ENCODE measurements around the gene ZSWIM8. TPM values are rescaled to one million over a fixed set of nuclear protein-coding genes. Genes with fewer than 3 reads are reported as not detected.
A peak's percentile ranks its signal among the peaks of the same experiment; 100 is the strongest.
"Not testable (repeated sequence)": the region's sequence is repeated elsewhere in the genome, so short reads cannot be mapped to it uniquely, and the experiment has no call there.

Gene ZSWIM8
- total RNA-seq, 6 experiments from 2014 or later: 52.2 to 107 (median 77.5) TPM

DNA sequence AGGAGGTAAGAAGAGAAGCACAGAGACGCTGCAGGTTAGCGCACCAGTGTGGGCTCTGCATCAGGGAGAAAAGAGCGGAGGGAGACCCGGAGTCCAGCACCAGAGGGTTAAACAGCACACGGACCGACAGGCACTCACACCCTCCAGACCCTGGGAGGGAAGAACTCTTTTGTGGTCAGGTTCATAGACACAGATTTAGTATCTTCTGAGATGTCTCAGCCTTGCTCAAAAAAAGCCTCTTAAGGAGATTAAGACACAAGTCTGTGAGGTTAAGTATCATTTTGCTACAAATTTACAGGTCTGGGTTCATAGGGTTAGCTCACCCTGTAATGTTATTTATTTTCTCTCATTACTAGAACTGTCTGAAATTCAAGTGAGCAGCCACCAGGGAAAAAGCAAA, 42.8 kb downstream of the ZSWIM8 start:
- Histone ChIP-seq H3K36me3 (peaks cover 0 to 5% (median 0%) of the 10 kb centered on the region in 4 donors), H3K27me3 (no peaks in the 10 kb centered on the region), H3K4me1 (no peaks in the 10 kb centered on the region), H3K27ac (no peak overlapping the region), H3K4me3 (no peak overlapping the region), H3K9me3 (no peaks in the 10 kb centered on the region)
- intact Hi-C loops (cut with DNase I): no loop called here
- no peak for TF ChIP-seq POLR2A (IDR thresholded peaks at IDR 0.05)
- TF ChIP-seq, protein P1, sequence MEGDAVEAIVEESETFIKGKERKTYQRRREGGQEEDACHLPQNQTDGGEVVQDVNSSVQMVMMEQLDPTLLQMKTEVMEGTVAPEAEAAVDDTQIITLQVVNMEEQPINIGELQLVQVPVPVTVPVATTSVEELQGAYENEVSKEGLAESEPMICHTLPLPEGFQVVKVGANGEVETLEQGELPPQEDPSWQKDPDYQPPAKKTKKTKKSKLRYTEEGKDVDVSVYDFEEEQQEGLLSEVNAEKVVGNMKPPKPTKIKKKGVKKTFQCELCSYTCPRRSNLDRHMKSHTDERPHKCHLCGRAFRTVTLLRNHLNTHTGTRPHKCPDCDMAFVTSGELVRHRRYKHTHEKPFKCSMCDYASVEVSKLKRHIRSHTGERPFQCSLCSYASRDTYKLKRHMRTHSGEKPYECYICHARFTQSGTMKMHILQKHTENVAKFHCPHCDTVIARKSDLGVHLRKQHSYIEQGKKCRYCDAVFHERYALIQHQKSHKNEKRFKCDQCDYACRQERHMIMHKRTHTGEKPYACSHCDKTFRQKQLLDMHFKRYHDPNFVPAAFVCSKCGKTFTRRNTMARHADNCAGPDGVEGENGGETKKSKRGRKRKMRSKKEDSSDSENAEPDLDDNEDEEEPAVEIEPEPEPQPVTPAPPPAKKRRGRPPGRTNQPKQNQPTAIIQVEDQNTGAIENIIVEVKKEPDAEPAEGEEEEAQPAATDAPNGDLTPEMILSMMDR (IDR thresholded peaks at IDR 0.05): no peak
- DNase-seq: no peak
- 90% methylated on average over 2 of the region's 6 CpGs for WGBS (ENCODE audit: insufficient coverage, low coverage, low lambda C conversion rate, missing lambda C conversion rate)
- ATAC-seq: no peak

DNA sequence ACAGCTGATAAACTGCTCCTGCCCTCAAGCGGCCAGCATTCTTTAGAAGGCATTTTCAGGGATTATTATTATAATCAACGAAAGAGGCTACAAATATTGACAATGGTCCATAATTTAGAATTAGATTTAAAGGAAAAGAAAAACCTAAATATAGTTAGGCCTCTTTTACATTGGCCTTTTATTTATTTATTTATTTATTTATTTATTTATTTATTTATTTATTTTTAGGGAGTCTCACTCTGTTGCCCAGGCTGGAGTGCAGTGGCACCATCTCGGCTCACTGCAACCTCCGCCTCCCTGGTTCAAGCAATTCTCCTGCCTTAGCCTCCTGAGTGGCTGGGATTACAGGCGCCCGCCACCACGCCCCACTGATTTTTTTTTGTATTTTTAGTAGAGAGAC, 43.7 kb downstream of the ZSWIM8 start:
- intact Hi-C loops (cut with DNase I); H3K36me3 ChIP-seq; H3K27ac ChIP-seq; DNase-seq; H3K4me3 ChIP-seq; H3K4me1 ChIP-seq; H3K9me3 ChIP-seq; H3K27me3 ChIP-seq; ATAC-seq: not testable (repeated sequence)
- whole genome bisulfite sequencing (ENCODE audit: insufficient coverage, low coverage, low lambda C conversion rate, missing lambda C conversion rate): 83% methylated on average over 7 of the region's 7 CpGs

GRCh38 chr10:73836427-73836980, 51.1 kb downstream of the ZSWIM8 start:
- no peaks in the 10 kb centered on the region for H3K27me3 ChIP-seq
- DNase-seq (no peak), ATAC-seq (peak; percentile 10 to 71 (median 46))
- TF ChIP-seq, protein P1 (IDR thresholded peaks at IDR 0.05): no peak
- TF ChIP-seq POLR2A (IDR thresholded peaks at IDR 0.05): no peak
- H3K36me3 ChIP-seq: peaks cover 0 to 3% (median 0%) of the 10 kb centered on the region in 4 donors
- H3K9me3 ChIP-seq: no peaks in the 10 kb centered on the region
- no peak overlapping the region for H3K27ac ChIP-seq
- intact Hi-C loops (cut with DNase I): no loop called here
- WGBS (ENCODE audit: insufficient coverage, low coverage, low lambda C conversion rate, missing lambda C conversion rate): 79% methylated on average over 7 of the region's 11 CpGs
- no peak overlapping the region for H3K4me3 ChIP-seq
- peaks cover 0 to 35% (median 10%) of the 10 kb centered on the region in 4 donors for H3K4me1 ChIP-seq

- H3K27me3 ChIP-seq: no peaks in the 10 kb centered on the region
- DNase-seq (no peak), ATAC-seq (no peak)
- H3K36me3 ChIP-seq: peaks cover 0 to 3% (median under 1%) of the 10 kb centered on the region in 4 donors
- H3K27ac ChIP-seq: no peak overlapping the region
- H3K4me3 ChIP-seq: no peak overlapping the region
- peaks cover 0 to 35% (median 10%) of the 10 kb centered on the region in 4 donors for H3K4me1 ChIP-seq
- H3K9me3 ChIP-seq: no peaks in the 10 kb centered on the region
- TF ChIP-seq, protein P1 (IDR thresholded peaks at IDR 0.05): no peak
- no peak for TF ChIP-seq POLR2A (IDR thresholded peaks at IDR 0.05)
- intact Hi-C loops (cut with DNase I): no loop called here
- WGBS (ENCODE audit: insufficient coverage, low coverage, low lambda C conversion rate, missing lambda C conversion rate): 52% methylated on average over 2 of the region's 3 CpGs
Observed at GRCh38 chr10:73837072-73837471, 51.7 kb downstream of the ZSWIM8 start.

- intact Hi-C loops (cut with DNase I): no loop called here
- Histone ChIP-seq H3K9me3 (no peaks in the 10 kb centered on the region), H3K4me1 (peaks cover 0 to 43% (median 14%) of the 10 kb centered on the region in 4 donors), H3K4me3 (no peak overlapping the region), H3K27ac (no peak overlapping the region), H3K36me3 (peaks cover 0 to 3% (median 2%) of the 10 kb centered on the region in 4 donors), H3K27me3 (no peaks in the 10 kb centered on the region)
- ATAC-seq: peak in 2 of 4 donors; percentile 9 to 31
- 52% methylated on average over 2 of the region's 3 CpGs for WGBS (ENCODE audit: insufficient coverage, low coverage, low lambda C conversion rate, missing lambda C conversion rate)
- TF ChIP-seq, protein P1 (IDR thresholded peaks at IDR 0.05): no peak
- no peak for TF ChIP-seq POLR2A (IDR thresholded peaks at IDR 0.05)
- DNase-seq: no peak
Observed at GRCh38 chr10:73838008-73838567, 52.7 kb downstream of the ZSWIM8 start.
